AG10803 (cell line): ENCODE measurements around the gene FBXO46.

Source experiments
- DNase-seq: peaks from one replicate; pipeline ENCODE4 v3.0.0; 2010; ENCODE audit warnings: low read depth
- H3K4me3 ChIP-seq: 2 replicates; pipeline ENCODE4 v1.5.1; 2011; ENCODE audit warnings: mild to moderate bottlenecking, low read length, control low read depth
- CTCF ChIP-seq: conservative IDR thresholded peaks from 2 replicates; pipeline ENCODE4 v1.5.1; 2011; ENCODE audit warnings: mild to moderate bottlenecking, low read length, control low read depth, inconsistent platforms

FBXO46 gene

GRCh38 chr19:45711851-45712698 is 18.6 kb downstream of the FBXO46 start:
- no peak for TF ChIP-seq CTCF
- DNase-seq = no peak
- no peak overlapping the region for H3K4me3 ChIP-seq

GRCh38 chr19:45710356-45711130 is 20.2 kb downstream of the FBXO46 start:
- no peak for TF ChIP-seq CTCF
- no peak overlapping the region for H3K4me3 ChIP-seq

GRCh38 chr19:45705710-45706415 is 24.8 kb downstream of the FBXO46 start:
- no peak overlapping the region for H3K4me3 ChIP-seq

More at GRCh38 chr19:45710356-45711130, 20.2 kb downstream of the FBXO46 start:
- DNase-seq = no peak

GRCh38 chr19:45705115-45705514 is 25.6 kb downstream of the FBXO46 start:
- H3K4me3 ChIP-seq = no peak overlapping the region
- TF ChIP-seq CTCF = no peak
- no peak for DNase-seq

More at GRCh38 chr19:45705710-45706415, 24.8 kb downstream of the FBXO46 start:
- no peak for DNase-seq
- no peak for TF ChIP-seq CTCF

- TF ChIP-seq CTCF = no peak
- DNase-seq = no peak
These were observed 29.0 kb downstream of the FBXO46 start for GRCh38 chr19:45701676-45702075.

GRCh38 chr19:45693106-45693788 is 37.4 kb downstream of the FBXO46 start:
- DNase-seq = peak; percentile 61
- peak overlapping the region; percentile 91 for H3K4me3 ChIP-seq
- peak; percentile 86 for TF ChIP-seq CTCF

More at GRCh38 chr19:45701676-45702075, 29.0 kb downstream of the FBXO46 start:
- no peak overlapping the region for H3K4me3 ChIP-seq
